NCI-H510A treated with DMSO at 0.1 percent for 48 hours (cell line): Measurements from ENCODE around the gene OPN5.

Source experiments
- DNase-seq: peaks from one replicate; lab custom pipeline; 2025; lab: John Stamatoyannopoulos, UW

Gene OPN5

GRCh38 chr6:47788498-47788884 lies 6.7 kb downstream of the OPN5 start:
- no peak for DNase-seq

GRCh38 chr6:47789553-47789952 lies 7.7 kb downstream of the OPN5 start:
- no peak for DNase-seq

DNA sequence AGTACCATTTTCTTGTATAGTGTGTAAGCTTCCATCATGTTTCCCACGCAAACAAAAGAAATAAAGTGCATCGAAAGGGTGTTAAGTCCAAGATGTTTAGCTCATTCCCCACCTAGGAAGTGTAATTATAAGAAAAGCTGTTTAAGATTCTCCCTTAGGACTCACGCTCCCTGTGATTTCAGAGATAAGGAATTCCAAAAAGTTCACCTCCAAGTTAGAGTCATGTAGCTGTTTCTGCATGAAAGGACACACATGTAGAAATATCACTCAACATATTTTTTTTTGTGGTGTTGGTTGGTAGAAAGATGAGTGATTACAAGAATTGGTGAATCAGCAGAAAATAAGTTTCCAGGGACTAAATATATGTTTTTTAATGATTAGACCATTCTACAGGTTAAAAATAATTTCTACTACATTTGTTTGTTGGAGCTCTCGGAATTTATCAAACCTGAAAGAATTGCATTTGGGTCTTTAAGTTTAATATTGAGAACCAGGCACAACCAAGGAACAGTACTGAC lies 10.4 kb downstream of the OPN5 start:
- DNase-seq, result no peak

- no peak for DNase-seq
Measured at GRCh38 chr6:47794577-47795135, 12.8 kb downstream of the OPN5 start.

- DNase-seq, result no peak
Measured at GRCh38 chr6:47801984-47802383, 20.2 kb downstream of the OPN5 start.

DNA sequence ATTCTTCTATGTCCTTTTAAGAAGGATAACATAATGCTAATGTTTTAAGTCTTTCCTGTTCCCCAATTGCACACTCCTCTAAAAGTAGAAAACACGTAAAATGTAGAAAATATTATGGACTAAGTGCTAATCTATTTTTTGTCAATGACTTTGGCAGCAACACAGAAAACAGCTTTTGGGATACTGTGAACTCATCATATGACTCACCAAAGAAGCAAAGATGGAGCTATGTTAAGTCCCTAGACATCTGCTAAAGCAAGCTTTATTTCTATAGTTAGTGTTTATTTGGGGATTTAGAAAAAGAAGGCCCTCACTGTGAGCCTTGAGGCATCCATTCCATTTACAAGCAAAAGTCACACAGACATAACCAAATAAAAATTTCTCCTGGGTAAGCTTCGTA lies 23.0 kb downstream of the OPN5 start:
- DNase-seq, result no peak

GRCh38 chr6:47809873-47810272 lies 28.0 kb downstream of the OPN5 start:
- no peak for DNase-seq

DNA sequence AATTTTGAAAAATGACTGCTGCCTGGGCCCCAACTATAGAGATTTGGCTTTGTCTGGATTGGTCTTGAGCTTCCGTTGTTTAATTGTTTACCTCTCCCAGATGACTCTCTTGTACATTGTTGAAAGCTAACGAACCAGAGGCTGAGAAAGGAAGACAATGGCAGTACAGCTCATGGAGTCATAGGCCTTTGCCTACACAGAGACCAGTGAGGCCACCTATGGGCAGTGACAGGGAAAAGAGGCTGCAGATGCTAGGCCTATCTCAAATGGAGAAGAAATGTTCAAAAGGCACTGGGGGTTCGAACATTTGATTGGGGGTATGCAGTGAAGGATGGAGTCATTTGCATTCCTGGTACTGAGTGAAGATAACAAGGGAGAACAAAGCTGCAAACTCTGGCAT lies 29.1 kb downstream of the OPN5 start:
- DNase-seq, result no peak

DNA sequence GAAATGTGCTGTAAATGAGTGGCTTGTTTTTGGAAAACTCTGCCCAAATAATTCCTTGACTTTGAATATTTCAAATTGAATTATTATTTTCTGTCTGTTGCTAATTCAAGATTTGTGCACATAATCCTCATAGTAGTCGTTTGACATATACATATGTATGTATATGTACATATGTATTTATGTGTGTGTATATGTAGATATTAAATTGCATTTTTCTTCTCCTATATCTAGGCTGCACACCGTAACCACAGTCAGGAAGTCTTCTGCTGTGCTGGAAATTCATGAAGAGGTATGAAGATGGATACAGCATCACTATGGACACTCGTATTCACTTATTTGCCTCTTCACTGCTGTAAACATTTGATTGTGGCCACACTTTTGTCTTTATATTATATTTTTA lies 29.6 kb downstream of the OPN5 start:
- no peak for DNase-seq

DNA sequence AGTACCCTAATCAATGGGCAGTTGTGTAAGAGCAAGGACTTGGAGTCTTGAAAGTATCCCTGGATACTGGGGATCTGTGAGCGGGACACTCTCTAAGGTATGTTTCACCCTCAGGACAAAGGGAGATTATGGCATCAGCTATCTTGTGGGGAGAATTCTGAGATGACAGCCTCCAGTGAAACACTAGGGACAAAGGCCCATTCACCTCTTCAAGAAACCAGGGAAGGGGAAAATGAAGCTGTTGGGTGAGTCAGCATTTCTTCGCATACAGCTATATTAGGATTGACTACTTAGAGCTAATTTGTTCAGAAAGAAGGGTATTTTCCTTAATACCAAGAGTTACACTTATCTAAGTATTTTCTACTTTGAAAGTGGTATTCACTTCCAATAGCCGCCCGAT lies 35.9 kb downstream of the OPN5 start:
- no peak for DNase-seq

GRCh38 chr6:47819461-47819860 lies 37.6 kb downstream of the OPN5 start:
- no peak for DNase-seq

- DNase-seq, result no peak
Measured at GRCh38 chr6:47822856-47823554, 41.2 kb downstream of the OPN5 start.

- no peak for DNase-seq
Measured at GRCh38 chr6:47832386-47833100, 50.7 kb downstream of the OPN5 start.

DNA sequence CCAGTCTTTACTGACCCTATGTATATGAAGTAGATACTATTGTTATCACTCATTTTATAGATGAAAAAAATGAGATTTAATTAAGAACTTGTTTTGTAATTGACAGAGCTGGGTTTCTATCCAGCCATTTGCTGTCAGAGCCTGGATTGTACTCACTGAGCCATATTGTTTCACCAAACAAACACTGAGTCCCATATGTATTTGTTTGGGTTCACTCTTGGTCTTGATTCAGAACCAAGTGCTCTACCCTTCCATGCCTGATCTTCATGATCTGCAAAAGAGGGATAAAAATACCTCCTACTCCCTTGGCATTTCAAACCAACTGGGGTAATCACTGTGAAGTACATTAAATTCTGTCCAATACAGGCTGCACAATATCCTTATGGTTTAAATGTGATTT lies 52.4 kb downstream of the OPN5 start:
- DNase-seq, result no peak

- DNase-seq, result no peak
Measured at GRCh38 chr6:47836046-47836445, 54.2 kb downstream of the OPN5 start.

DNA sequence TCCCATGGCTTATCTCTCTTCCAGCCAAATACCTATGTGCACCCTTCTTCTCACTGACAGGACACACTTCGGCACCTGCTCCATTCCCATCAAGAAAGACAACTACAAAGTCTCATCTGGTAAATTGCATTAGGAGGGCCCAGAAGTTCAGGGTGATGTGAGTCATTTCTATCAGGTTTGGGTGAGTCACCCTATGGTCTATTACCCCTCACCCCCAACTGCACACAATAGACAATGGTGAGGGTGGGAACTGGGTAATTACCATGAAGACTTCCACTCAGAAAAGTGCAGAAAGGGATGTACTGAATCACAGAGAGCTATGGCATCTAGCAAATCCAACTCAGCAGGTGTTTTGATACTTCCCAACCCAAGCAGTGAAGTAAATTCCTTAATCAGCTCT lies 54.8 kb downstream of the OPN5 start:
- DNase-seq, result no peak

DNA sequence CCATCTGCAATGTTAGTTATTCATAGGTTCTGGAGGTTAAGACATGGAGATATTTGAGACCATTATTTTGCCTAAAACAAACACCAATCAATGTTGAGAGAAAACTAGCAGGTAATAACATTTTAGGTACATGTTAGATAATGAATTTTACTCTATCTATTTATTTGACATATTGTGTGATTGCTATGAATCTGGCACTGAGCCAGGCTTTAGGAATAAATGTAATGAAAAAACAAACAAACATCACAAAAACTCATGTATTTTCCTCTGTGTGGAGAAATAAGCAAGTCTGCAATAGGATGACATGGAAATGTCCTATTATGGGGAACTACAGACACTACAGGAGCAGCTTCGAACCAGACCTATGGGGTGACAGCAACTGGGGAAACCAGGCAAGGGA lies 57.8 kb downstream of the OPN5 start:
- DNase-seq, result no peak

DNA sequence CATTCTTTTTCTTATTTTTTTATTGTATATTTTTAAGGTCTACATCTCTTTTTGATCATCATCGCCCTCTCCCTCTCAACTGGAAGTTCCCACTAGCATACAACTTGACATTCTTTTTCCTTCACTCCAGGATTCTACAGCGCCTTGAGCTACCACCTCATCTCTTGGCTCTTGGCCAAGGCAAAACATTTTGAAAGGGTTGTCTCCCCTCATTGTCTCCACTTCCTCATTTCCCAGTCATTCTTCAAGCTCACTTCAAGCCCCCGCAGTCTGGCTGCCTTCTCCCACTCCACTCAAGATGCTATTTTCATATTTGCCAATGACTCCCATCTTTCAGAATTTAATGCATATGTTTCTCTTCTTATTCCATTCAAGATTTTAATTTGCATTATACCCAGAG lies 63.0 kb downstream of the OPN5 start:
- no peak for DNase-seq

- no peak for DNase-seq
Measured at GRCh38 chr6:47846752-47847151, 64.9 kb downstream of the OPN5 start.

DNA sequence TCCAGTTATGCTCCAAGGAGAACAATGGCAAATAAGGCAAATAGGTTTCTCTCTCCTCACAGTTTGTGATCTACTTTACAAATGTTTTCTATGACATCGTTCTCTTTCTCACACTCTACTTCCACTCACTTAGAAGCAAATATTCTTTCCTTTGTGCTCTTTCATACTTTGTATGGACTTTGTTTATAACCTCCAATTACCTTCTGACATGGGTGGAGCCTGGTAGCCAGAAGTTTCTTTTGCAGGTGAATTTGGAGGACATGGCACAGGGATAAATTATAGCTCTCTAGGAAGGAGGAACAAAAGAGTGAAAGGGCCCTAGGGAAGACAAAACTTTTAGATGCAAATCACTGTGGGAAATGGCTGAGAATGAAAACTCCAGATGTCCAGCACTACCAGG lies 69.3 kb downstream of the OPN5 start:
- DNase-seq, result no peak

GRCh38 chr6:47852727-47853126 lies 70.9 kb downstream of the OPN5 start:
- DNase-seq, result peak; percentile 95

DNA sequence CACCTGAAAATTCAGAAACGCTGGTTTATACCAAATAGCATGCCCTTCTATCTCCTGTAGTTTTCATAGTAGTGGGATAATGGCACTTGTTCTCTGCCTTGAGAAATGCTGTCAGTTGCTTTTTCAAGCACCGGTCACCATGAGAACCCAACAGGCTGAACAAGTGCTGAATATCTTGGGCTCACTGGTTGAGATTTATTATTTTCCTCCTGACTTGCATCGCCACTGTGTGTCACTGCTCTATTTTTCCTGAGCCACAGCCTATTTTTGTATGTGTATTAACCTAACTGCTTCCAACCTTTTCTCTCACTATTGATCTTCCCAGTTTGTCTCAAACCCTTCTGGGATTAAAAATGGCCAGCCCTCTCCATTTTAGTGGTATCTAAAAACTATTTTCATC lies 71.9 kb downstream of the OPN5 start:
- no peak for DNase-seq

GRCh38 chr6:47854971-47855370 lies 73.1 kb downstream of the OPN5 start:
- peak; percentile 36 for DNase-seq
